BJ (cell line): Measurements from ENCODE around the gene MRPL16. TPM values are rescaled to one million over a fixed set of nuclear protein-coding genes. Genes with fewer than 3 reads are reported as not detected.

Experiments
- CTCF ChIA-PET: fragments of 350-600 bp; formaldehyde crosslinking; extraction: SDS; loops from one replicate; lab custom pipeline; 2021; ENCODE audit warnings: antibody characterized with exemption, inconsistent platforms; lab: Yijun Ruan, JAX
- POLR2A ChIA-PET: fragments of 300-600 bp; sonication (Branson Sonifier 250); formaldehyde crosslinking; extraction: SDS; loops from one replicate; lab custom pipeline; 2021; ENCODE audit warnings: antibody characterized with exemption; lab: Charles Lee
- DNase-seq: peaks from one replicate; pipeline ENCODE4 v3.0.0-alpha.2; 2011; ENCODE audit warnings: low read depth
- H3K27me3 ChIP-seq: 2 replicates; pipeline ENCODE4 v1.6.0; 2011; ENCODE audit warnings: low read length; ENCODE audit not compliant: control insufficient read depth, insufficient read depth
- H3K36me3 ChIP-seq: 2 replicates; pipeline ENCODE4 v1.5.1; 2011; ENCODE audit warnings: low read length; ENCODE audit not compliant: control insufficient read depth, insufficient read depth
- H3K4me3 ChIP-seq: 2 replicates; pipeline ENCODE4 v1.5.1; 2011; ENCODE audit warnings: low read depth, mild to moderate bottlenecking, control low read depth, low read length
- polyA plus RNA-seq: library from polyadenylated mRNA; depleted of rRNA; stranded (reverse); fragments of >200 nt; gene quantifications from 2 replicates; pipeline ENCODE4 v1.2.3, GENCODE V29; 2011
- TF ChIP-seq, protein P1 (sequence below): IDR thresholded peaks from 2 replicates; pipeline ENCODE4 v1.5.1; 2011; ENCODE audit warnings: low read depth, mild to moderate bottlenecking, control low read depth, inconsistent platforms, low read length, moderate library complexity; ENCODE audit not compliant: insufficient read depth

MRPL16 gene
- polyA plus RNA-seq, 1 experiment = 47.0 TPM

DNA sequence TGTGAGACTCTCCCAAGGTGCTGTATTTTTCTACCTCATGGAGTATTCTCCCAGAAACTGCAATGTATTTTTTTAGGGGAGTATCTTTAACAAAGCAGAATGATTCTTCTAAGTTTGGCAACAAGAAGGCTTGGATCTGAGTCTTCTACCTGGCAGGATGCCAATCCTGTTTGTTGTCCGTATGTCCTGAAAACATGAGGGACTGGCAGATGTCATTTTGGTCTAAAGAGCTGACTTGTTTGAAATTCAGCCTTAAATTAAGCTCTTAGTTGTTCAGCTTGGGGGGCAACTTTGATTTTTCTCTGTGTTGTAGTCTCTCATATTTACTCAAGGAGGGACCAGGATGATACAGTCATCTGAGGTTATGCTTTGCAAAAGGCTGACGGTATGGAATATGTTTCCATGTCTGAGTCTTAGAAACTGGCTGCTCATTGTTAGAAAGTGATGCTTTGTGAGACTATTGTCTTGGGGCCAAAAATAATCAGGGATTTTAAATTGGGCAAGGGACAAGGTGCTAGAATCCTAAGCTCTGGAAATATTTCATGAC lies 9.3 kb downstream of the MRPL16 start:
- TF ChIP-seq, protein P1, sequence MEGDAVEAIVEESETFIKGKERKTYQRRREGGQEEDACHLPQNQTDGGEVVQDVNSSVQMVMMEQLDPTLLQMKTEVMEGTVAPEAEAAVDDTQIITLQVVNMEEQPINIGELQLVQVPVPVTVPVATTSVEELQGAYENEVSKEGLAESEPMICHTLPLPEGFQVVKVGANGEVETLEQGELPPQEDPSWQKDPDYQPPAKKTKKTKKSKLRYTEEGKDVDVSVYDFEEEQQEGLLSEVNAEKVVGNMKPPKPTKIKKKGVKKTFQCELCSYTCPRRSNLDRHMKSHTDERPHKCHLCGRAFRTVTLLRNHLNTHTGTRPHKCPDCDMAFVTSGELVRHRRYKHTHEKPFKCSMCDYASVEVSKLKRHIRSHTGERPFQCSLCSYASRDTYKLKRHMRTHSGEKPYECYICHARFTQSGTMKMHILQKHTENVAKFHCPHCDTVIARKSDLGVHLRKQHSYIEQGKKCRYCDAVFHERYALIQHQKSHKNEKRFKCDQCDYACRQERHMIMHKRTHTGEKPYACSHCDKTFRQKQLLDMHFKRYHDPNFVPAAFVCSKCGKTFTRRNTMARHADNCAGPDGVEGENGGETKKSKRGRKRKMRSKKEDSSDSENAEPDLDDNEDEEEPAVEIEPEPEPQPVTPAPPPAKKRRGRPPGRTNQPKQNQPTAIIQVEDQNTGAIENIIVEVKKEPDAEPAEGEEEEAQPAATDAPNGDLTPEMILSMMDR = no peak
- no peak for DNase-seq
- H3K36me3 ChIP-seq = peaks cover 7% of the 10 kb centered on the region
- no peak overlapping the region for H3K4me3 ChIP-seq
- ChIA-PET CTCF (interaction anchor here (0.8 to 15.7 kb wide), 13 partner anchors 9 to 264 kb away, joined by 3 to 181 read pairs (median 4); partner anchors contain the start of genes MRPL16 and STX3), POLR2A (no interaction called here)
- no peaks in the 10 kb centered on the region for H3K27me3 ChIP-seq

DNA sequence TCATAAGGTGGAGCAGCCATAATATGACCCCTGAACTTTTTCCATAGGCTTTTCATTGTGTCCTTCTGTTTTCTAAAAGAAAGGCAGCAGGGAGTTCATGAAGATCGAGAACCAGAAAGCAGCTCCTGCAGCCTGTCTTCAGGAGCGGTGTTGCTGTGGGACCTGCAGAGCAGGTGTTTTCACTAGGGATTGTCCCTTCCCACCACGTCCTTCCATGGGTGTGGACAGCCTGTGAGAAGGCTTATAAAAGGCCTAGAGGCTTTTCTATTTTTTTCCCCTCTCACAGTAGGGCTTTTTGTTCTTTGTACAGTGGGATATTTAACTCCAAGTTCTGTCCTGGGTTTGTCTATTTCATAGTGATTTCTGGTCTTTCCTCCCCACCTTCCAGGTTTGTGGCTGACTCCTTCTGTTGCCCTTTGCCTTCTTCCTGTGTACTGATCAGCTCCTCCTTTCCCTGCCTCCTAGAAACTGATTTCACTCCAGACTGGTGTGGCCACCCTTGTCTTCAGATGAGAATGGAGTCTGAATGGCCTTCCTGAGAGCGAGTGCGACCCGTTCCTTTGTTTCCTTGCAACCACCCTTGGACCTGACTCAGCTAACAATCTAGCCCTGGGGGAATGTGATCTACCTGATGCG lies 10.1 kb downstream of the MRPL16 start:
- Histone ChIP-seq H3K4me3 (no peak overlapping the region), H3K27me3 (no peaks in the 10 kb centered on the region), H3K36me3 (peaks cover 8% of the 10 kb centered on the region)
- DNase-seq = no peak
- ChIA-PET CTCF (interaction anchor here (1.1 to 15.7 kb wide), 5 partner anchors 9 to 46 kb away, joined by 4 to 181 read pairs (median 5); partner anchors contain the start of genes MRPL16 and STX3), POLR2A (interaction anchor here (0.5 kb wide), 1 partner anchor 131 kb away, joined by 4 read pairs; no protein-coding TSS in a partner anchor)
- TF ChIP-seq, protein P1 = no peak

DNA sequence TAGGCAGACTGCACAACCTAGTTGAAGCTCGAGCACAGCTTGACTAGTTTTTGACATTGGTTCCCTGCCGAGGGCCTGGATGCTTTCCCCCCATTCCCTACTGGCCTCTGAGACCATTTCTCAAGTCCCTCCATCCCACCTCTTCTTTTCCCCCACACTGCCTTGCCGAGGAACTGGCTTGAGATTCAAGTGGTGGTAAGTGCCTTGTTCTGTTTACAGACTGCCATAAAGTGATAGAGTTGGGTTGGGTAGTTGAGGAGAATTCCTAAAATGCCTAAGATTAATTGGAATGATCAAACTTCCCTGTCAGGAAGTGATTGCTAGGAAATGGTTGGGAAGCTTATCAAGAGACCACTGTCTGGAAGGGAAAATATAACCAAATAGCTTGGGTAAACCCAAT lies 16.2 kb downstream of the MRPL16 start:
- no peak for DNase-seq
- TF ChIP-seq, protein P1 = no peak
- no peaks in the 10 kb centered on the region for H3K27me3 ChIP-seq
- POLR2A ChIA-PET = no interaction called here
- CTCF ChIA-PET = no interaction called here
- peaks cover 4% of the 10 kb centered on the region for H3K36me3 ChIP-seq
- H3K4me3 ChIP-seq = no peak overlapping the region

DNA sequence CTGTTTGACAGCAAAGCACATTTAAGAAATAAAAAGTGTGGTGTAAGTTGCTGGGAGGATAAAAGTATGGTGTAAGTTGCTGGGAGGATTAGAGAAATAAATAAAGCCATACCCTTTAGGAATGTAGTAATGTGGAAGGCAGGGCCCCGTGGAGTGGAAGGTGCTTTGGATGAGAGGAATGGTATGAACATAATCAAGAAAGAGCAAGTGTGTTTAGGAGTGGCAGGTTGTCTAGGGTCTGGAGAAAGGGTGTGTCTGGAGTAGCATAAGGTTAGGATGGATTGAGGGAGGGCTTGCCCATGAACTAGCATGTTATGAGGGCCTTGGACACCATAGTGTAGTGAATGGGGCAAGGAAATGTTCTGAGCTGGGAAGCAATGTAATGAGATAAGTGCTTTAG lies 18.1 kb downstream of the MRPL16 start:
- H3K27me3 ChIP-seq = no peaks in the 10 kb centered on the region
- no peak overlapping the region for H3K4me3 ChIP-seq
- POLR2A ChIA-PET = no interaction called here
- H3K36me3 ChIP-seq = peaks cover 4% of the 10 kb centered on the region
- TF ChIP-seq, protein P1 = no peak
- DNase-seq = no peak
- CTCF ChIA-PET = interaction anchor here (1.3 to 4.5 kb wide), 2 partner anchors 9 to 36 kb away, joined by 4 to 27 read pairs; no protein-coding TSS in a partner anchor

DNA sequence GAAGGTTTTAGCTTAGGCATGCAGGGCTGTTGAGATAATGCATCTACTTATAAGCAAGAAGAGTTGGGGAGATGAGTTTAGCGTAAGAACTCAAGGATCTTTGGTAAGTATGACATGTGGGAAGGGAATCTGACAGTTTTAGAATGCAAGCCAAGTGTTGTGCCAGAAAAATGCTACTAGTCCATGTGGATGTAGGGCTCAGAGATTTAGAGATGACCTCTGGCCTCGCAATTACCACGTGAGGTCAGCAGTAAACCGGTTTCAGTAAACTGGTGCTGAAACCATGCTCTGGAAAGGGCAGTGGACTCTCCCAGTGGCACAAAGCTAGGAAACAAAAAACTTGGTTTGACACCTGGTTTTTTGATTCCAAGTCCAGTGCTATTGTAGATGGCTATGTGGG lies 18.9 kb downstream of the MRPL16 start:
- Histone ChIP-seq H3K27me3 (no peaks in the 10 kb centered on the region), H3K4me3 (no peak overlapping the region), H3K36me3 (peaks cover 4% of the 10 kb centered on the region)
- DNase-seq = no peak
- ChIA-PET POLR2A (no interaction called here), CTCF (interaction anchor here (1.3 to 4.5 kb wide), 3 partner anchors 10 to 37 kb away, joined by 4 to 27 read pairs (median 7); no protein-coding TSS in a partner anchor)
- TF ChIP-seq, protein P1 = no peak
